Smooth muscle cell of the brain vasculature (primary cell): Measurements from ENCODE around the gene SEMA6B.

Source experiments
- DNase-seq: peaks from one replicate; pipeline ENCODE4 v3.0.0-alpha.2; 2012; ENCODE audit warnings: low read depth, low spot score

The SEMA6B gene

GRCh38 chr19:4494691-4495064, 64.8 kb downstream of the SEMA6B start:
- no peak for DNase-seq

GRCh38 chr19:4493929-4494690, 65.4 kb downstream of the SEMA6B start:
- no peak for DNase-seq

- DNase-seq, result no peak
Measured at GRCh38 chr19:4493104-4493928, 66.2 kb downstream of the SEMA6B start.
